ENCODE measurements around the gene GJA1. TPM values are rescaled to one million over a fixed set of nuclear protein-coding genes. Genes with fewer than 3 reads are reported as not detected.

GJA1 gene
- total RNA-seq, 1 experiment from 2014 or later = 528 TPM

DNA sequence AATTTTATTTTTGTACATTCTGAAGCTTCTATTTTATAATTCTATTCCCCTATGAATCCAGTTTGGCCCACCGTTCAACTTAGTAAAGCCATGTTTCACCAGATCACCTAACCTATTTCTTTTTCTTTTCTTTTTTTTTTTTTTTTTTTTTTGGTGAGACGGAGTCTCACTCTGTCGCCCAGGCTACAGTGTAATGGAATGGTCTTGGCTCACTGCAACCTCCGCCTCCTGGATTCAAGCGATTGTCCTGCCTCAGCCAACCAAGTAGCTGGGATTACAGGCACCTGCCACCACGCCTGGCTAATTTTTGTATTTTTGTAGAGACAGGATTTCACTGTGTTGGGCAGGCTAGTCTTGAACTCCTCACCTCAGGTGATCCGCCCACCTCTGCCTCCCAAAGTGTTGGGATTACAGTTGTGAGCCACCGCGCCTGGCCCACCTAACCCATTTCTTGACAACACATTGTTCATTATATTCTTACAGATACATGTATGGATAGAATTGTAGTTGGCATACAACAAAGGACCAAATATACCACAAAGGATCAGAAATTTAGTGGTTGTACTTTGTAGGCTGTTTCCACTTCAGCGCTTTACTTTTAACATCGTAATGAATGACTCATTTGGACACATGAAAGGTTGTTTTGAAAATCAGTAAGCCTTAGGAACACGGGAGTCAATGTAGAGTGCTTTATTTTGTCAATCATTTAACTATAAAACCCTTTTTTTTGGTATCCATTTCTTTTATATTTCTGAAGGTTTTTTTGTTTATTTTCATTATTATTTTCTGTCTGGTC is 63.2 kb downstream of the GJA1 start:
- H2AK5ac ChIP-seq (ENCODE audit: insufficient read length, low read length) = no peak overlapping the region
- H2BK12ac ChIP-seq (ENCODE audit: insufficient read length, low read depth, low read length) = no peak overlapping the region
- no peak overlapping the region for H3K18ac ChIP-seq (ENCODE audit: insufficient read length, low read depth, low read length)
- H4K20me1 ChIP-seq (ENCODE audit: control insufficient read depth, insufficient read depth, insufficient read length) = no peaks in the 10 kb centered on the region
- no peak overlapping the region for H2BK20ac ChIP-seq (ENCODE audit: low read depth, low read length, poor library complexity, severe bottlenecking)
- Mint-ChIP-seq H3K36me3 (ENCODE audit: insufficient read depth in 1 of 3, low read depth in 3 of 3) (no peaks in the 10 kb centered on the region), H3K27ac (no peak overlapping the region), H3K9me3 (no peaks in the 10 kb centered on the region), H3K4me3 (no peak overlapping the region), H3K4me1 (peaks cover 4 to 8% of the 10 kb centered on the region in 2 experiments), H3K27me3 (ENCODE audit: low read depth) (no peaks in the 10 kb centered on the region)
- no peak overlapping the region for H3K4ac ChIP-seq (ENCODE audit: low read depth, low read length)
- no peak overlapping the region for H2BK5ac ChIP-seq (ENCODE audit: insufficient read length, low read length)
- no peak for DNase-seq
- no peak overlapping the region for H3K9ac ChIP-seq (ENCODE audit: extremely low read depth, insufficient read length, low read length)
- no peak overlapping the region for H3K4me2 ChIP-seq (ENCODE audit: insufficient read depth, insufficient read length, low read length)
- no peak overlapping the region for H3K27ac ChIP-seq (ENCODE audit: insufficient read length, low read depth, low read length)
- H3K23me2 ChIP-seq (ENCODE audit: insufficient read length, low read depth, low read length, poor library complexity, severe bottlenecking) = no peaks in the 10 kb centered on the region
- no peak overlapping the region for H4K5ac ChIP-seq (ENCODE audit: insufficient read length, low read depth, low read length)
- H2AFZ ChIP-seq (ENCODE audit: low read length) = no peak overlapping the region
- H3K23ac ChIP-seq (ENCODE audit: insufficient read length, low read depth, low read length) = no peak overlapping the region
- H2BK15ac ChIP-seq (ENCODE audit: low read depth, low read length) = no peak overlapping the region
- H2BK120ac ChIP-seq (ENCODE audit: low read depth, low read length, poor library complexity, severe bottlenecking) = no peak overlapping the region
- no peak overlapping the region for H4K91ac ChIP-seq (ENCODE audit: insufficient read length, low read depth, low read length)
- TF ChIP-seq CTCF (conservative IDR thresholded peaks at IDR 0.05) = no peak
- H3K79me2 ChIP-seq (ENCODE audit: insufficient read depth, low read length) = no peaks in the 10 kb centered on the region
- H3K79me1 ChIP-seq (ENCODE audit: insufficient read depth, low read depth, low read length, poor library complexity, severe bottlenecking) = no peaks in the 10 kb centered on the region
- H3T11ph ChIP-seq (ENCODE audit: low read length) = no peak overlapping the region
- WGBS (ENCODE audit: extremely low coverage, insufficient read length, low lambda C conversion rate) = no CpG with 5 or more reads among the region's 12 CpGs
- no peaks in the 10 kb centered on the region for H3K9me3 ChIP-seq (ENCODE audit: control insufficient read depth, low read depth, low read length)
- no peaks in the 10 kb centered on the region for H3K4me1 ChIP-seq (ENCODE audit: insufficient read depth, low read length)
- H4K8ac ChIP-seq (replicated peaks; ENCODE audit: insufficient read length, low read depth, low read length) = no peak overlapping the region
- H3K56ac ChIP-seq (ENCODE audit: insufficient read length, low read depth, low read length) = no peak overlapping the region
- H3K14ac ChIP-seq (ENCODE audit: insufficient read depth, low read length) = no peak overlapping the region
- H3K27me3 ChIP-seq (ENCODE audit: insufficient read depth, low read length) = no peaks in the 10 kb centered on the region

Other genes starting within 250 kb of the GJA1 start
- gene TBC1D32, start 101.2 kb upstream of the GJA1 start, total RNA-seq (2021) = 8.7 and 9.0 TPM in 2 replicates

Data from H9 (cell line).